ENCODE measurements around the gene LYZL1. TPM values are rescaled to one million over a fixed set of nuclear protein-coding genes. Genes with fewer than 3 reads are reported as not detected.
"Not testable (repeated sequence)": the region's sequence is repeated elsewhere in the genome, so short reads cannot be mapped to it uniquely, and the experiment has no call there.

LYZL1 gene
- total and polyA plus RNA-seq, 7 donors = not detected

DNA sequence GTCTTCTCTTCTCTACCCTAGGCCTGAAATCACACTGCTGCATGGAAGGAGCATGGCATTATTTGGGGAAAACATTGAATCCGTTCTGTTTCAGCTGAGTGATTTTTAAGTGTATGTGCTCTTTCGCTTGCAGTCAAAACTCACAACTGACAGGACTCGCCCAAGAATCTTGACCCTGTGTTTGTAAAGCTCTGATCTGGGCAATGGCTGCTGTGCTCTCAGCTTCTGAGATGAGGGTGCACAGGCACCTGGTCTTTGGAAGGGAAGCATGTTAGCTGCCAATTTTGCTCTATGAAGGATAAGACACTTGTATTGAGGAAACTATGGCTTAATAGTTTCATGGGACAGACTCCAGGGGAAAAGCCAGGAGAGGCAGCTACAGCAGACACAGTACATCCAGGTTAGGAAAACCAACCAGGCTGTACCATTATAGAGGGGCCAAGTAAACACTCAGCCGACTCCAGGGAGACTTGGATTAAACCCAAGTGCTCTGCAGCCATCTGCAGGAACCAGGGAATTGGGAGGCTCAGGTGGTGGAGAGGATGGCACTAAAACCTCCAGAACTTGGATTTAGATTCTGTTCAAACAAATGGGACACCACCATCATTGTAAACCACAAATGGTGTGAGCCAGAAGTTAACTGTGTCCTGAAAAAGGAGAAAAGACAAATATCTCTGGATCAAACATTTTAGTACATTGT lies 43.3 kb downstream of the LYZL1 start:
- DNase-seq (no peak), ATAC-seq (no peak)
- intact Hi-C loops (cut with DNase I) = no loop called here
- TF ChIP-seq, protein P1, sequence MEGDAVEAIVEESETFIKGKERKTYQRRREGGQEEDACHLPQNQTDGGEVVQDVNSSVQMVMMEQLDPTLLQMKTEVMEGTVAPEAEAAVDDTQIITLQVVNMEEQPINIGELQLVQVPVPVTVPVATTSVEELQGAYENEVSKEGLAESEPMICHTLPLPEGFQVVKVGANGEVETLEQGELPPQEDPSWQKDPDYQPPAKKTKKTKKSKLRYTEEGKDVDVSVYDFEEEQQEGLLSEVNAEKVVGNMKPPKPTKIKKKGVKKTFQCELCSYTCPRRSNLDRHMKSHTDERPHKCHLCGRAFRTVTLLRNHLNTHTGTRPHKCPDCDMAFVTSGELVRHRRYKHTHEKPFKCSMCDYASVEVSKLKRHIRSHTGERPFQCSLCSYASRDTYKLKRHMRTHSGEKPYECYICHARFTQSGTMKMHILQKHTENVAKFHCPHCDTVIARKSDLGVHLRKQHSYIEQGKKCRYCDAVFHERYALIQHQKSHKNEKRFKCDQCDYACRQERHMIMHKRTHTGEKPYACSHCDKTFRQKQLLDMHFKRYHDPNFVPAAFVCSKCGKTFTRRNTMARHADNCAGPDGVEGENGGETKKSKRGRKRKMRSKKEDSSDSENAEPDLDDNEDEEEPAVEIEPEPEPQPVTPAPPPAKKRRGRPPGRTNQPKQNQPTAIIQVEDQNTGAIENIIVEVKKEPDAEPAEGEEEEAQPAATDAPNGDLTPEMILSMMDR (IDR thresholded peaks at IDR 0.05) = no peak
- WGBS, 3 donors = 80 to 85% (median 81%) methylated on average over 4 of the region's 4 CpGs
- H3K36me3 ChIP-seq (ENCODE audit: insufficient read depth in 1 of 2, low read depth in 1 of 2) = no peaks in the 10 kb centered on the region
- no peak overlapping the region for H3K27ac ChIP-seq
- no peaks in the 10 kb centered on the region for H3K9me3 ChIP-seq
- H3K27me3 ChIP-seq (ENCODE audit: insufficient read depth in 3 of 3, low read length in 2 of 3) = no peaks in the 10 kb centered on the region
- H3K4me3 ChIP-seq = no peak overlapping the region
- H3K4me1 ChIP-seq = peaks cover 7% of the 10 kb centered on the region

DNA sequence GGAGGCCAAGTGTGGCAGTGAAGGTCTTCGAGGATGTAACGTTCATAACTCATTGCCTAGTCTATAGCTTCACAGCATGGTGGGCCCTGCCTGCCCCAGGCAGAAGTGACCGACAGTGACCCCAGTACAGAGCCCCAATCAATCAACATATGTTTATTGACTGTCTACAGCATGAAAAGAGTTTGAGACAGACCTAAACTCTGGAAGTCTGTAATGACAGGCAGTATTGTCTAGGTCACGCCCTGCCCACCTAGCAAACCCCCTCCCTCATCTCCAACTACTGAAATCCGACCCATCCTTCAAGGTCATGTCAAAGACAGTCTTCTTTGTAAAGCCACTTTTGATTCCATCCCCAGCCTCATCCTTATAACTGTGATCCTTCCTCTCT lies 43.9 kb downstream of the LYZL1 start:
- no peaks in the 10 kb centered on the region for H3K36me3 ChIP-seq (ENCODE audit: insufficient read depth in 1 of 2, low read depth in 1 of 2)
- no peak overlapping the region for H3K4me3 ChIP-seq
- no peaks in the 10 kb centered on the region for H3K9me3 ChIP-seq
- peaks cover 7% of the 10 kb centered on the region for H3K4me1 ChIP-seq
- intact Hi-C loops (cut with DNase I) = no loop called here
- ATAC-seq (no peak), DNase-seq (no peak)
- no peak overlapping the region for H3K27ac ChIP-seq
- no peaks in the 10 kb centered on the region for H3K27me3 ChIP-seq (ENCODE audit: insufficient read depth in 3 of 3, low read length in 2 of 3)
- 53 to 61% (median 57%) methylated on average over 5 of the region's 5 CpGs for WGBS, 3 donors
- TF ChIP-seq, protein P1 (IDR thresholded peaks at IDR 0.05) = no peak

DNA sequence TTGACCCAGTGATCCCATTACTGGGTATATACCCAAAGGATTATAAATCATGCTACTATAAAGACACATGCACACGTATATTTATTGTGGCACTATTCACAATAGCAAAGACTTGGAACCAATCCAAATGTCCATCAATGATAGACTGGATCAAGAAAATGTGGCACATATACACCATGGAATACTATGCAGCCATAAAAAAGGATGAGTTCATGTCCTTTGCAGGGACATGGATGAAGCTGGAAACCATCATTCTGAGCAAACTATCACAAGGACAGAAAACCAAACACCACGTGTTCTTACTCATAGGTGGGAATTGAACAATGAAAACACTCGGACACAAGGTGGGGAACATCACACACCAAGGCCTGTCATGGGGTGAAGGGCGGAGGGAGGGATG lies 48.7 kb downstream of the LYZL1 start:
- H3K4me1 ChIP-seq; H3K36me3 ChIP-seq (ENCODE audit: insufficient read depth in 1 of 2, low read depth in 1 of 2); ATAC-seq; H3K4me3 ChIP-seq; H3K27me3 ChIP-seq (ENCODE audit: insufficient read depth in 3 of 3, low read length in 2 of 3); DNase-seq; H3K27ac ChIP-seq; H3K9me3 ChIP-seq; intact Hi-C loops (cut with DNase I): not testable (repeated sequence)
- 84 to 93% (median 88%) methylated on average over 3 to 4 of the region's 4 CpGs for whole genome bisulfite sequencing, 3 donors

DNA sequence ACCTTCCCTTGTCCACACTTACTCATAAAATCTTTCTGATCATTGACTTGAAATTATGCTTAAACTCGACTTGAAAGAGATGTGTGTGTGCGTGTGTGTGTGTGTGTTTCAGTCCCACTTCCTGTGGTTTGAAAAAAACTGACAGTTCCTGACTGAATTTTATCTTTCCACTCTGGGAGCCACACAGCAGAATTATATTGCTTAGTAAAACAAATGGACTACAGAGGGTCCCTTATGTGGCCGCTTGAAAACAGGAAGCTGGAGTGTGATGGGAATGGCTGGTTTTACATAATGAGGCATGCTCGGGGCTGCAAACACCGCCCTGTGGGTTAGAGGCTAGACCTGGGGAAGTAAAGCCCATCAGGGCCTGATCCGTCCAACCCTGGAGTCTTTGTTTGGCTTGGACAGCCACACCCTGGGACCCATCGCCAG lies 54.8 kb downstream of the LYZL1 start:
- 53 to 70% (median 67%) methylated on average over 7 of the region's 7 CpGs for WGBS, 3 donors
- TF ChIP-seq, protein P1 (IDR thresholded peaks at IDR 0.05) = no peak

DNA sequence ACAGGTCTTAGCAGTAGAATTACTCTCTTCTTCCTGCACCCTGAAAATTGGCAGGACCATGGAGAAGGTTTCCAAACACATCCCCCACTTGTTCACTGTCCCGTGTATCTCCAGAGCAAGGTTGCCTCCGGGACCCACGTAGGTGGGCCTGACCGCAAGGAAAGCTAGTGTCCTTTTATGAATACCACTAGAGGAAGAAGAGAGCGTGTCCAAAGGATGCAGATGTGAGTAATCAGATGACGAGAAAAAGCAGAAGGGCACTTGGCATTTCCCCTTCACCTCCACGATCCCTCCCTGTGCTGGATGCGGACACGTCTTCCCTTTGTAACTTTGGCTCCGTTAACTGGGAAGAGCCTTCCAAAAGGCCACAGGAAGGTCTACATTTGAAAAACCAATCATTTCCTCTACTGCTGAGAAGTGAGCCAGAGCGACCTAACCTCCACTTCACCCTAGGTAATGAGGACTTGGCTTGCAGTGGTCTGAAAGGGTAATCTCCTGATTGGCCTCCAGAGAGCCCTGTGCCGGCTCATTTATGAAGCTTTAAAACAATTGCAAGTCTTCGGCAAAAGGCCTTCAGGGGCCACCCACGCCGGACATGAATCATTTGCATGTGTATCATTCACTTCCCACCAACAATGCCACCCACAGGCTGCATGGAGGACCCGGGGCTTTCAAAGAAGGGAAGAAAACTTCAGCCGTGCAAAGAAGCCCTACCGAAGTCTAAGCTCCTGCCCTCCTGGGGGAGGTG lies 55.4 kb downstream of the LYZL1 start:
- DNase-seq = peak in 1 of 2 donors; percentile 33
- H3K4me1 ChIP-seq = no peaks in the 10 kb centered on the region

More for the DNA sequence above, 54.8 kb downstream of the LYZL1 start:
- intact Hi-C loops (cut with DNase I) = no loop called here
- DNase-seq (no peak), ATAC-seq (peak in 1 of 4 donors; percentile 27)
- Histone ChIP-seq H3K4me3 (no peak overlapping the region), H3K36me3 (ENCODE audit: insufficient read depth in 1 of 2, low read depth in 1 of 2) (no peaks in the 10 kb centered on the region), H3K27me3 (ENCODE audit: insufficient read depth in 3 of 3, low read length in 2 of 3) (no peaks in the 10 kb centered on the region), H3K27ac (no peak overlapping the region), H3K4me1 (no peaks in the 10 kb centered on the region), H3K9me3 (no peaks in the 10 kb centered on the region)

More for the DNA sequence above, 55.4 kb downstream of the LYZL1 start:
- Histone ChIP-seq H3K4me3 (no peak overlapping the region), H3K9me3 (no peaks in the 10 kb centered on the region), H3K36me3 (ENCODE audit: insufficient read depth in 1 of 2, low read depth in 1 of 2) (no peaks in the 10 kb centered on the region), H3K27me3 (ENCODE audit: insufficient read depth in 3 of 3, low read length in 2 of 3) (no peaks in the 10 kb centered on the region), H3K27ac (no peak overlapping the region)
- intact Hi-C loops (cut with DNase I) = no loop called here
- TF ChIP-seq, protein P1 (IDR thresholded peaks at IDR 0.05) = no peak
- WGBS, 3 donors = 51 to 53% (median 52%) methylated on average over 18 of the region's 18 CpGs
- ATAC-seq = peak in 2 of 4 donors; percentile 40 to 51
